GM18861 (cell line): Measurements from ENCODE around the gene SUSD6.
"Not testable (repeated sequence)": the region's sequence is repeated elsewhere in the genome, so short reads cannot be mapped to it uniquely, and the experiment has no call there.

Source experiments
- ATAC-seq: cut with Tn5 transposase; IDR thresholded peaks from one replicate; pipeline ENCODE4 v1.9.1; 2021; ENCODE audit not compliant: unreplicated experiment

The SUSD6 gene

DNA sequence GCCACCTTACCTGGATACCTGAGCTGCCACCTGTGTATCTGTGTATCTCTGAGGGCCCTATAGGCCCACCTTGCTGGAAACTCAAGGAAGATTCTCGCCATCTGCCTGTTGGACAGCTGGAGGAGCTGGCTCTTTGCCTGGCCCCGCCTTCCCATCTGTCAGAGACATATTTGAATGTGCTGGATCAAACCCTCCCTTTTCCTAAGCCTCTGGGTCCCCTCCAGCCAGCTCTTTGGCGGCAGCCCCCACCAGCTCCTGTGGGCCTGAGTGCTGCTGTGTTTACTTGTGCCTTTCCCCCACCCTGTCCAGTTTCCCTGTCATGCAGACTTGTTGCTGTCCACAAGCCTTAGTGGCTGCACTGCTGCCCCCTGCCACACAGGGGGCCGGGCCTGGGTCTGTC lies 99.7 kb downstream of the SUSD6 start:
- no peak for ATAC-seq

DNA sequence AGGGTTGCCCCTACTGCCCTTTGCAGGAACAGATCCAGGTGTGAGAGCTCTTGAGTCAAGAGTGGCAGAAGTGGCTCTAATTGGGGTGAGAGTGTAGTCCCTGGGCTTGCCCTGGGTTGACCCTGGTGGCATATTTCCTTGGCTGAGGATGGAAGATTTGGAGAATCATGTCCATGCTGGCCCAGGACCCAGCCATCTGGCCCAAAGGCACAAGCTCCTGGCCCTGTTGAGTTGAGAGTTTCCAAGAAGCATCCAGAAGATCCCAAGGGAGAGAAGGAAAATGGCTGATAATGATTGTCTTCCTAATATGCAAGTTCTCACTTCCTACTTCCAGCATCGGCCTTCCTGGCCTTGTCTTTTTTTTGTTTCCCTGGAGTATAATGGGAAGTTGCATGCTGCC lies 100.1 kb downstream of the SUSD6 start:
- ATAC-seq = no peak

DNA sequence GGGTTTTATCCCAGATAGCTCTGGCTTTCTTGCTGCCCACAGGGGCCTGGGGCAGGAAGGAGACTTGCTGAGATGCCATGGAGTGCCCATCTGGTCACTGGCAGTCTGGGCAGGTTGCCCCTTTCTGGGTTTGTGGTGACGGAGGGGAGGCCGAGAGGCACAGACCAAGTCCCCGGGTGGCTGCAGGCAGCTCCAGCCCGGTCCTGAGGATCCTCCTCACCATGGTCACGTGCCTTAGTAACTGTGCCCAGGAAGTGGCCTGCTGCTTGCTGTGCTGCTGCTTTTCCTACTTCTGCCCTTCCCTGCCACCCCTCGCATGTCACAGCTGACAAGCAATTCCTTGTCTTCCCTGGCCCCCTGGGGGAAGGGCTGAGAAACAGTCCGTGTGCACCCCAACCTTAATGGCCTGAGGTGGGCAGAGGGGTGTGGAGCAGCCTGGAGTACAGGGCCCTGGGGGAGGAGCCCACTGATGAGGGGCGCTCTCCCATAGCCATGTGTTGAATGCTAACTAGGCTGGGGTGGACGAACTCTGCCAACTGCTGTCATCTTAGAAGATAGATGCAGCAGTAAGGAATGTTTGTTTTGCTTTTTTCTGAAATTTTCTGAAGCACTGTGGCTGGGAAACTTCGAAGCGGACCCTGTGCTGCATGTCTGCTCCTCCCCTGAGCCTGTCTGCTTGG lies 100.6 kb downstream of the SUSD6 start:
- no peak for ATAC-seq

DNA sequence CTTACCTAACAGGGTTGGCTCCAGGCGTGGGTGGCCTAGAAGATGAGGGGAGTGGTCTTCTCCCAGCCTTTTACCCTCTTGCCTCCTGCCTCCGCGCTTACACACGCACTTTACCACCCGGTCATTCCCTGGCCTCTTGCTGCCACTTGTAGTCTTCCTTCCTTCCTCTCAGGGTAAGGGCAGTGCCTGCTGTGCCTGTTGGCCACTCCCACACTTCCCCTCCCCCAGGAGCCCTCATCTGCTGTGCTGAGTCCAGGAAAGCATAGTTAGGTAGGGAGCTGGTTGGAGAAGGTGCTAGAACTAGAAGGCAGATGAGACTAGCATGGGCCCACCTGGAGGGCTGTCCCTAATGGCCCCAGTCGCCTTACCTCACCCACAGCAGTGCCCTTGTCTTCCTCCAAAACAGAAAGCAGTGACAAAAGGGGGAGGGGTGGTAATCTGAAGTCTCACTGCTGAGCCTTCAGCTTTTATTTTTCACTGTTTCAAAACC lies 101.2 kb downstream of the SUSD6 start:
- no peak for ATAC-seq

DNA sequence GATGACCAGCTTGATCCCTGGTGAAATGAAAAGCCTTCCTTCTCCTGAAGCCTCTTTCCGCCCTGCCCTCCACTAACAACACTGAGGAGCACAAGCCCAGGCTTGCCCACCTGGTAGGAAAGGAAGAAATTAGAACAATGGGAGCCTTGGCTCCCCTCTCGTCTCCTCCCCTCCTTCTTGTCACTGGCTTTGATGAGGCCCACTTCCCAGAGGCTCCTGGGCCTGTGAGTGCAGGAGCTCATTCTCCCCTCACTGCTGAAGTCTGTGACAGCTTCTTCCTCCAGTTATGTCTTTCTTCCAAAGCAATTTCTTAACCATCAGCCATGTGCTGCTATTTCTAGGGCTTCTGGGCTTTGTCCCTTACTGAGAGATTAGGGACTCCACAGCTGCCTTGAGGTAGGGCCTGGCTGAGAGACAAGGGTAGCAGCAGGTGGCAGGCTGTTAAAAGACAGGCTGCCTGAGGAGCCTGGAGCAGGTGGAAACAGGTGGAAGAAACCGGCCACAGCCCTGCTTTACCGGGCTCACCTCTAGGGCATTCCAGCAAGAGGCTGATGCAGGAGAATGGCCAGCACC lies 101.9 kb downstream of the SUSD6 start:
- no peak for ATAC-seq

DNA sequence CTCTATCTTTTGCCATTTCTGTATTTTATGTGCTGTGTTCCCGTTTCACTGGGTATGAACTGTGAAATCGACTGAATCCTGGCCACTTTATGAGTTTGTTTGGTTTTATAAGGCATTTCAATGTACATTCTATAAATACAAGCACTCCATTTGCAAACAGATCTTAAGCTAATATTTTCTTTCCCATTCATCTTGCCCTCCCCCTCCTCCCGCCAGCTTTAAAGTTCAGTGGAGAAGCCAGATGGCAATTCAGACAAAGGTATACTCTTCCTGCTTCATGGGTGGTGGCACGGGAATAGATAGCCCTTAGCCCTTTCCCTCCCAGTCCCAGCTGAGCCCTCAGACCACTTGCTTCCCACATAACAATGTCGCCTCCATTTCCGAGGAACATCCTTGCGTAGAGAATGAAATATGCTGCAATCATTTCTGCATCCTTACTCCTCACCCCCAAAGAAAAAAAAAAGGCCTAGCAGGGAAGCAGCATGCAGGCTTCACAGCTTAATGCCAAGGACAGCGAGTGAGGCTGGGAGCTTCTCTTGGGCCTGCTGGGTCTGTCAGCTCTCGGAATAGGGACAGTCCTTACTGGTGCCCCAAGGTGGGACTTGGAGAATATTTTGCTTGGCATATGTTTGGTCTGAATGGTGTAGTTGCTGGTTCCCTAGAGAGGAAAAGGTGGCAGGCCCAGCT lies 102.7 kb downstream of the SUSD6 start:
- ATAC-seq = no peak

DNA sequence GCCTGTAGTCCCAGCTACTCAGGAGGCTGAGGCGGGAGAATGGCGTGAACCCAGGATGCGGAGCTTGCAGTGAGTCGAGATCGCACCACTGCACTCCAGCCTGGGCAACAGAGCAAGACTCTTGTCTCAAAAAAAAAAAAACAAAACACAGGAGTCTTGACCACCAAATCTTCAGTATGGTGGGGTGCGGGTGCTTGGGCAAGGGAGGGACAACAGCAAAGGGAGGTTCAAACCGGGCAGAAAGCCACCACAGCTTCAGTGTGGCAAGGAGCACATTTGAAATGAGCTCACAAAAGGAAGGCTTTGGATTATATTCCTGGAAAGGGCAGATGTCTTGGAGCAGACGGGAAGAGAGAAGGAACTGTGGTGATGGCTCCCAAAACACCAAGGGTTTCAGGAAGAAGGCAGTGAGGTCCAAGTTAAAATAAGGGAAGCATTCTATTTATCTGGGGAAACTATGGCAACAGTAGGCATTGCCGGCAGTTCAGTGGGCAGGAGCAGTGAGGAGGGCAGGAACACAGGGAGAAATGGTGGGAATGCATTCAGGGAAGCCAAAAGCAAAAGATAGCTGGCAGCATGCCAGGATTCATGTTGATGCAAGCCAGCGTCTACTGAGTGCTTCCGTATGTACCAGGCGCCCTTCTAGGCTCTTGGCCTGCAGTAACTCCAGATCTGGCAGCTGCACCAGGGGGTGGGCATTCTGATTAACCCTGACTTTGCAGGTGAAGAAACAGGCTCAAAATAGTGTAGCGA lies 104.5 kb downstream of the SUSD6 start:
- no peak for ATAC-seq

DNA sequence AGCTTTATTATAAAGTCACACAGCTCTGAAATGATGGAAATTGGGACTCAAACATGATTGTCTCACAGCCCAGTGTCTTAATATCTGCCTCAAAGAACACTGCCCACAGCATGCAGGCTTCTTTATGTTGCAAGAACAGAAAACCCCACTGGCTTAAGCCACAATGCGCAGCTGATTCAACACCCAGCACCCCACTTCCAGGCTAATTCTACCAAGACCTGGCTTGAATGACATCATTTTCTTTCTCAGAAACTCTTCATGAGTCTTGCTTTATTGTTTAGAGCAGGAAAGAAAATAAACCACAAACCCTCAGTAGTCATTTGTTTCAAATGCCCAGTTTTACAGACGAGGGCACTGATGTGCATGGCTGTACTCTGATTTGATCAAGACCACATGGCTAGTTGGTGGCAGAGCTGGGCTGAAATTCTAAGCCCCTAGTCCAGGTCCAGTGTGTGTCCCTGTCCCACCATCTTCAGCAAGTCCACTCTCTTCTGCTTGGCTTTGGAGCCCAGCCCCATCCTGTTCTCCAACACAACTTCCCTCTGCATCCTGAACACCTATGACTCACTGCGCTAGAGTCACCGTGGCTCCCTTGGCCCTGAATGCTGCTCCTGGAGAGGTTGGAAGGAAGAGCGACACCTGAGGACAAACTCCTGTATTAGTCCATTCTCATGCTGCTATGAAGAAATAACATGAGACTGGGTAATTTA lies 105.2 kb downstream of the SUSD6 start:
- no peak for ATAC-seq

DNA sequence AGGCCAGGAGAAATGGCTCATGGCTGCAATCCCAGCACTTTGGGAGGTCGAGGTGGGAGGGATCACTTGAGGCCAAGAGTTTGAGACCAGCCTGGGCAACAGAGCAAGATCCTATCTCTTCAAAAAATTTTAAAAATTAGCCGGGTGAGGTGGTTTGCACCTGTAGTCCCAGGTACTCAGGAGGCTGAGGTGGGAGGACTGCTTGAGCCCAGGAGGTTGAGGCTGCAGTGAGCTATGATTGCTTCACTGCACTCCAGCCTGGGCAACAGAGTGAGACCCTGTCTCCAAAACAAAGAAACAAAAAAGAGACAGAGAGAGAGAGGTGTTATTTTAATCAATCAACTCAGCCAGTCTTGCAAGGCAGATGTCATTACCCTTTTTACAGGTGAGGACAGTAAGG lies 107.2 kb downstream of the SUSD6 start:
- not testable (repeated sequence) for ATAC-seq

DNA sequence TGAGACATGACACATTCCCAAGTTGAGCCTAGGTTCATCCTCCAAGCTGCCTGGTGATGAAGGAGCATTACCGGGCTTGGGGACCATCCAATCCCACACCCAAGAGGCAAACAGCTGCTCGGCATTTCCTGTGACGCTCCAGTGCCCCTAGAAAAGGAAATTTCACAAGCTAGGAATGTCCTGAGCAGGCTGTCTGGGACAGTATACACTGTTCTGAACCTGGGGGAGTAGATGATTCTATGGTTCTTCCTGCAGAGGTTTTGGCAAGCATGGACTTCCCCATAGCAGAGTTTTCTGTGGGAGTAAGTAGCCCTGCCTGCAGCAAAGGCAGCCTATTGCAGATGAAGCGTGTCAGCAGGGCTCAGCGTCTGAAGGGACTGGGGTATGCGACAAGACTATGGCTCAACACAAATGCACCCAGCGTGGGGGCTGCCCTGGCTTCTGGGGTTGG lies 108.1 kb downstream of the SUSD6 start:
- no peak for ATAC-seq

DNA sequence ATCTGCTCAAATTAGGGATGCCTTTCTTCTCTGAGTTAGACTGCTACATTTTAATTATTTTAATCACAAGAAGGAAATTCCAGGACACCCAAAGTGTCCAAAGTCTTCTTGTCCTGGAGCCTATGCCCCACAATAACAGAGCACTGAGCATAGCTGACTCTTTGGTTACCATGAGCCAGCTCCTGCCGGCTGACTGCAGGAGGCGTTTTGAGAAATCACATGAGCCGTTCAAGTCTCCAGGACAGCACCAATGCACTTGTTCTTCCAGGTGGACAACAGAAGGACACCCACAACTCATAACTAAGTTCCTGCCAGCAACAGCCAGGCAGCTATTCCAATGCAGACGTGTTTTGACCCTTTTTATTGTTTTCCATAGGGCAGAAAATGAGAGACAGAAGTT lies 109.5 kb downstream of the SUSD6 start:
- no peak for ATAC-seq

DNA sequence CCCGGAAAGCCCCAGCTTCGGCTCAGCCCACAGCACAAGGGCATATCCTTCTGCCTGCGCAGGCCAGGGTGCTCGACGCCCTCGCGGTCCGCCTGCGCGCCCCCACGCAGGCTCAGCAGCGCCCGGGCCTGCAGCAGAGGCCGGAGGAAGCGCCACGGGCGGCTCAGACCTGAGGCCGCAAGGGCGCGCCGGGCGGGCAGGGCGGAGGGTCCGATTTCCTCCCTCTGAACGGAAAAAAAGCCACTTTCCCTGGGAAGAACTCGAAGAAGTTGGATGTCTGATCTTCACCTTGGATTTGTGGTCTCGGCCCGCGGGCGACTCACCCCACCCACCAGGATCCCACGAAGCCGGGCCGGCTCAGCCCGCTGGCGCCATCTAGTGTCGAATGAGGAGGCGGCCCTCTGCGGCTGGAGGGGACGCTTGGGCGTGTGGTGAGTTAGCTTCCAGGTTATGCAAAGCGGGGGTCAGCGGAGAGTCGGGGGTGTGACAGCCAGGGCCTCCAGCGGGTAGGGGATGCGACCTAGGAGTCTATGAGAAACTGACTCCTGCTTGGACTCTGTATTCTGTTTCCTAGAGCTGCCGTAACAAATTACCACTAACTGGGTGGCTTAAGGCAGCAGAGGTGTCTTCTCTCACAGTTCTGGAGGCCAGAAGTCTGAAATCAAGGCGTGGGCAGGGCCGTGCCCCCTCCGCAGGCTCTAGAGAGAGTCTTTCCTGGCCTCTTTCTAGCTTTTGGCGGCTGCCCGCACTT lies 115.5 kb downstream of the SUSD6 start:
- ATAC-seq = peak; percentile 79

DNA sequence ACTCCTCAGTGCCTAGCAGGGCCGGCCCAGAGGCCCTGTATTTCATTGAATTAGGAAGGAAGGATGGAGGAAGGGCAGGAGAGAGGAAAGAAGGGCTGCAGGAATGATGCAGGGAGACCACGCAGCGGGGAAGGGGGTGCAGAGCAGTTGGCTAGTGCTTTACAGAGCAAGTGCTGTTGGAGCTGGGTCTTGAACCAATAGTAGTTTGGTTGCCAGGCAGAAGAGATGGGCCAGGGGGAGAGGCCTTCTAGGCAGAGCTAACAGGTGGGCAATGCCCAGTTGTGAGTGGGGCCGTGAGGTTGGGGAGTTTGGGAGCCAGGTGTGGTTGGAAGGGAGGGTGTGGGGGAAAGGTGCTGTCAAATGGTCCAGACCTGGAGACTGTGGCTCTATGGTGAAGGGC lies 116.5 kb downstream of the SUSD6 start:
- ATAC-seq = no peak

DNA sequence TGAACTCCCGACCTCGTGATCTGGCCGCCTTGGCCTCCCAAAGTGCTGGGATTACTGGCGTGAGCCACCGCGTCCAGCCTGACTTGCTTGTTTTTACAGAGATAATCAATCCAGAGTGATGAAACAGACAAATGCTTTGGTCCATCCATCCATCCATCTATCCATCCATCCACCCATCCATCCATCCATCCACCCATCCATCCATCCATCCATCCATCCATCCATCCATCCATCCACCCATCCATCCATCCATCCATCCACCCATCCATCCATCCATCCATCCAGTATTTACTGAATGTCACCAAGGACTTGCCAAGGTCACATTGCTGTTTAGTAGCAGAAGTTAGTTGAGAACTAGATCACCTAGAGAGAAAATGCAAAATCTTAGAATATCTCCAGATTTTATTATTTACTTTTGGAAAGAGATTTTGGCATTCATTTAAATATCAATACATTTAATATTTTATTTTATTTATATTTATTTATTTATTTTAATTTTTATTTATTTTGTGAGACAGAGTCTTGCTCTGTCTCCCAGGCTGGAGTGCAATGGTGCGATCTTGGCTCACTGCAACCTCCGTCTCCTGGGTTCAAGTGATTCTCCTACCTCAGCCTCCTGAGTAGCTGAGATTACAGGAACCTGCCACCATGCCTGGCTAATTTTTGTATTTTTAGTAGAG lies 120.7 kb downstream of the SUSD6 start:
- ATAC-seq = not testable (repeated sequence)

DNA sequence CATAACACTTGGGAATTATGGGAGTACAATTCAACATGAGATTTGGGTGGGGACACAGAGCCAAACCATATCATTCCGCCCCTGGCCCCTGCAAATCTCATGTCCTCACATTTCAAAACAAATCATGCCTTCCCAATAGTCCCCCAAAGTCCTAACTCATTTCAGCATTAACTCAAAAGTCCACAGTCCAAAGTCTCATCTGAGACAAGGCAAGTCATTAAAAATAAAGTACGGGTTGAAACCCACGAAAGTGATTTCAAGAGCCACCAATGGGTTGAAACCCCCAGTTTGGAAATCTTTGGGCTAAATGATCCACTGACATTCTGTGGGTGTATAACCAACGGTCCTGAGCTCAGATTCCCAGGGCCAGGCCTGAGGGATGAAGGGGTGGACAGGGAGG lies 125.0 kb downstream of the SUSD6 start:
- not testable (repeated sequence) for ATAC-seq

DNA sequence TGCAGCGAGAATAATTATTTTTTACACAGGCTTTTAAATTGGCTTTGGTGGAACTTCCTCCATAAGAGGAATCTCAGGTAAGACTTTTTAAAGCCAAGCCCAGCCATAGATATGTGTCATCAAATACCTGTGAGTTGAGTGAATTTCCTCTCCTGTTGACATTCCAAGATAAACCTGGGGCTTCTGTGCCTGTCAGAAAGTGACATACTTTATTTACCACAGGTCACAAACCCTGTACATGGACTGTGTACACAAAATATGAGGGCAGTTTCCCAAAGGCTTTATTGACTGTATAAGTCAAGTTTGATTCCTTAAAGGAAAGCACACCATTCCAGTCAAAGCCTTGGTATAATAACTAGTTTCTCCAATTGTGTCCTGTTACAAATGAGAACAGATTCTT lies 129.7 kb downstream of the SUSD6 start:
- no peak for ATAC-seq

DNA sequence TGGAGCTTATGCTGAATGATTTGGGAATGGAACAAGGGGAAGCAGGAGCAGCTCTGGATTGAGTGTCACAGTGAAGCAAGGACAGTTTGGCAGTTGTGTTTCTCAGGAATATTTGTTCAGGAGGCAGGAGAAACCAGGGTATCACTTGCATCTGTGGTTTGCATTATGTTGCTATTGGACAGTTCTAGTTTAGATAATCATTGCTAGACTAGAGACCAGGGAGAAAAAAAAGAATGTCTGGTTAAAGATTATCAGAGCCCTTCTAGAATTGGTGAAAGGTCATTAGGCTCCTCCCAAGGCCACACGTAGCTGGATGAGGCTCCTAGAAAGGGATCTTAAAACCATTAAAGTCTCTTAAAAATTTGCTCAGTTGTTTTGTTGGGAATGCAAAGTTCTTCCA lies 138.6 kb downstream of the SUSD6 start:
- ATAC-seq = peak; percentile 68

DNA sequence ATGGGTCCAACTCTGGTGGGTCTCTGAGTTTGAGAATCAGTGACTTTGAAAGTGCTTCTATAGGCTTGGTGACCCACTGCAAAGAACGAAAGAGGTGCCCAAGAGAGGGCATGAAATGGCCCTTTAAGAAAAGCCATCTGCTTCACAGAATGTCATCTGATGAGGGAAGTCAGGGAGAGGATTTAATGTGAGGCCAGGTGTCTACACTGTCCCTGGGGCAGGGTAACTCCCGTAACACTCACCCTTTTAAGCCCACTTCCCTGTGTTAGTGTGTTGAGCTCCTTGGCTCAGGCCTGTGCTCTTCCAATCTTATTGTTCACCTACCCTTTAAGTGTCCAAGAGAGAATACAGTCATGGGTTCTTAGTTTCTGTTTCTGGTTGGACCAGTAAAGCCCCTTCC lies 139.1 kb downstream of the SUSD6 start:
- no peak for ATAC-seq

DNA sequence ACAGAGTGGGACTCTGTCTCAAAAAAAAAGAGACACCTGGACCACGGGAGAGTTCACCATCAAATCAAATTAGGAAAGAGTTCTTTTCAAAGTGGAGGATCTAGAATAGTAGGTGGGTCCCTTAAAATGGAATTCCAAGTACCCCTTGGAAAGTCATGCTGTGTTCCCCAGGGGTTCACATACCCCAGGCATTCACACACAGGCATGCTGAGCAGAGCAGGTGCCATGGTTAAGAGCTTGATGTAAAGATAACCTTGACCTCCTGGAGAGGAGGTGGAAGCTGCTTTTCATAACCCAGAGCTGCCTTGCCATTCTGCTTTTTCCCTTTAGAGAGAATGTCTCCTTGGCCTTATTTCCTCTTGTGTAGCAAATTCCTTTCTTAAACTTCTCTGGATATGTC lies 141.4 kb downstream of the SUSD6 start:
- ATAC-seq = no peak

DNA sequence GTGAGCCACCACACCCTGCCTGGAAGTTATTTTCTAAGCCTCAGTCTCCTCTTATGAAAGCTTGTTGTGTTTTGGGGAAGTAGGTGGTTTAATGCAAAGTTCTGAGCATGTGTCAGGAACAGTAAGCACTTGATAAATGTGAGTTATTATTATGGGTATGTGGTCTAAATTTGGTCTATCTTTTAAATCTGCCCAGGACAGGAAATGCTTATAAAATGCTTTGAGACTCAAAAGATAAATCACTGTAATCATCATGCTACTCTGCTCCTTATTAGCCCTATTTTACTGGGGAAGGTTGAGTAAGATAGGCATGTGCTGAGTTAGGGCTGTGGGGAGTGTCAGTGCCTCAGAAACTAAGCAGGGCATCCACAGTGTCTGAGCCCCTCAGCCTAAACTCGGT lies 142.5 kb downstream of the SUSD6 start:
- ATAC-seq = no peak
